Measurements from ENCODE around the gene RANBP1.

DNA sequence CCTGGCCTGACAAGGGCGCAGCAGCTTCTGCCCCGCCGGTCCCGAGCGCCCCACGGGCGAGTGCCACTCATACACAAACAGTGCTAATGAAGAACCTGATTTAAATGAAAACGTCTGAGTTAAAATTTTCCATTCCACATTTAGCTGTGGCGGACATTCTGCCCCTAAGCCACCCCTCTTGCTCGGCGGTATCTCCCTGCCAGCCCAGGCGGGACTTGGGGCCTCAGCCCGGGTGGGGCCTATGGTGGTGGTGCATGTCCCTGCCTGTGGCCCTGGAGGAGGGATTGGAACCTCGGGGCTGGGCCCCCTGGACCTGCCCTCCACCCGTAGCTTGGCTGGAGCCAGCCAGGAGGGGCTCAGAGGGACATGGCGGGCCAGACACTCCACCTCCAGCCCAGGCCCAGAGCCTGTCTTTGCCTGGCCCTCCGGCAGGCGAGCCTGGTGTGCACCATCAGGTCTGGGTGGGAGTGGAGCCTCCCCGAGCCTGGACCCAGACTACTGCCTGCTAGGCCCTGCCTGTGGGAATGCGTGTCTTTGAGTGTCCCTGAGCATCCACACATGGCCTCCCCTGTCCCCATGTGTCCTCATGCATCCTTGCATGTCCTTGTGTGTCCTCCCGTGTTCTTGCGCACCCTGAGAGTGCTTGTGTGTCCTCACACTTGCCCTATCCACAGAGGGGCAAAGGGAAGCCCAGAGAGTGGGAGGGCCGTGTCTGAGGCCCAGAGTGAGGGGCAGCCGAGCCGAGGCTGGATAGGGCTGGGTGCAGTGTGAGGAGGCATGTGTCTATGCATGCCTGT is 20.1 kb downstream of the RANBP1 start:
- TF ChIP-seq CTCF (IDR thresholded peaks at IDR 0.05) (no peak), POLR2A (IDR thresholded peaks at IDR 0.05) (no peak)

All from adrenal gland (tissue), 5 donors.